Hypothalamus (tissue), 51 donors: ENCODE results near the gene PPP1R1A.

Experiments
- DNase-seq, 51 donors: peaks; one replicate each; lab custom pipeline; 2025; lab: John Stamatoyannopoulos, UW

PPP1R1A gene

DNA sequence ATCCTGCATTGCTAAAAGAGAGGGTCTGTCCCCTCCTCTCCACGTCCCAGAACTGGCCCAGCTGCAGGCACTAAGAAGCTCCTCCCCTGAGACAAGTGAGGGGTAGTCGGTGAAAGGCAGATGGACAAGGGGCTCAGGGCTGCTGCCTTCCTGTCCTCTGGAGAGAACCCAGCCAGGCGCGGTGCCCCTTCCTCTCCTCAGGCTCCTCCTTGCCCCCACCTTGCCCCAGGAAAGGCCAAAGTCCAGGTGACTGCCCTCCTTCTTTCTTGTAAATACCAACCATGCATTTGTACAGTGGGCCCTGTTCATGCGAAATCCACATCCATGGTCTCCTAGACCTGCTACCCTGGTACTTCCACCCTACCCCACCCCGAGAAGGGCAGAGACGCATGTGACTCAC lies 9.7 kb downstream of the PPP1R1A start:
- DNase-seq = no peak

DNA sequence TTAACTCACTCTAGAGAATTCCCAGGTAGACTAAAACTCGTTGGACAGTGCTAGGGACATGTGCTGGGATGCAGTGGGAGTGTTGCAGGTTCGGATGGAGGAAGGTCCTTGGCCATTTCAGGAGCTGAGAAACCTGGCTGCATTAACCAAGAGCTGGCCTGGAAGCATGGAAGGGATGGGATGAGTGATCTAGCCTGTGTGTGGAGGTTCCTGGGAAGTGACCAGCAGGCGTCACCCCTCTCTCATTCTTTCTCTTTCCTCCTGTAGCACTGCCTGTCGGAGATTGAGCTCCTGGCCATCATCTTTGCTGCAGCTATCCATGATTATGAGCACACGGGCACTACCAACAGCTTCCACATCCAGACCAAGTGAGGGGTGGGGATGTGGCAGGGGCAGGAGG lies 15.6 kb downstream of the PPP1R1A start:
- DNase-seq = no peak

DNA sequence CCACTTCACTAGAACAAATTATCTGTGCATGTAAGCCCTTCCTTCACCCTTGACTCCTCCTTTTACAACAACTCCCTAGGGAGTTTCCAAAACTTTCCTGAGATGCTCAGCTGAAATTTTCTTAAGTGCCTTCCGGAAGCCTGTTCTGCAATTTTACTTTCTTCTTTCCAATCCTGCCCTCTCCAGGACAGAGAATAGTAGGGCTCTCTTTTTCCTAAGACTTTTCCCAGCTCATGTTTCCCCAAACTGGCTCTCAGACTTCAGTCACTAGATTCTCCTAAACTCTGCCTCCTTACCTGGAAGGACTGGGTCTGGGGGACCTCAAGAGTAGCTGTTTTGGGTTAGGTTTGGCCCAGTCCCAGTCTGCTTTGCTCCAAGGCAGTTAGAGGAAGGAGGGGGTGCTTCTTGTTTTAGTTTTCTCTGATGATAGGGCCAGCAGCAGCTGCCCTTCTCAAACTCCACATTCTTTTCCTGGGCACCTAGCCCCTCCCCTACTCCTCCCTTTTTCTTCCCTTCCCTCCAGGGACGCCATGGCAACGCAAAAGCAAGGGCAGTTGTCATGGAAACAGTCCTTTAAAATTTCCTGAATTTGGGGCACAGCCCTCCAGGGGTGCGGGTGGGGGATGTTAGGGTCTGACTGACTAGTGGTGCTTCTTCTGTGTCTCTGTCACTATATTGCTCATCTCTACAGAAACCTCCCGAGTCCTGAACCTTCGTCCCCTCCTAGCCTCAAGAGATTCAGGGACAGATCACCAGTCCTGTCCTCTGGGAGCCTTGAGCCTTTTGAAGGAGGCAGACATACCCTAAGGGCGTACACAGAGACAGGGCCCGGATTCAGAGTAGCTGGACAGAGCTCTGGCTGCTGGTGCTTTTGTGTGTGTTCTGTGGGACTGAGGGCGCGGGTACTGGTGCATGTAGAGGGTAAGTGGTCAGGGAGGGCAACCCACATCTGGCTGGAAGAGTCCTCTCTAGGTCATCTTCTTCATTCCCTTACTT lies 17.0 kb downstream of the PPP1R1A start:
- peak in 4 of 51 donors; percentile 3 to 38 (median 24) for DNase-seq

DNA sequence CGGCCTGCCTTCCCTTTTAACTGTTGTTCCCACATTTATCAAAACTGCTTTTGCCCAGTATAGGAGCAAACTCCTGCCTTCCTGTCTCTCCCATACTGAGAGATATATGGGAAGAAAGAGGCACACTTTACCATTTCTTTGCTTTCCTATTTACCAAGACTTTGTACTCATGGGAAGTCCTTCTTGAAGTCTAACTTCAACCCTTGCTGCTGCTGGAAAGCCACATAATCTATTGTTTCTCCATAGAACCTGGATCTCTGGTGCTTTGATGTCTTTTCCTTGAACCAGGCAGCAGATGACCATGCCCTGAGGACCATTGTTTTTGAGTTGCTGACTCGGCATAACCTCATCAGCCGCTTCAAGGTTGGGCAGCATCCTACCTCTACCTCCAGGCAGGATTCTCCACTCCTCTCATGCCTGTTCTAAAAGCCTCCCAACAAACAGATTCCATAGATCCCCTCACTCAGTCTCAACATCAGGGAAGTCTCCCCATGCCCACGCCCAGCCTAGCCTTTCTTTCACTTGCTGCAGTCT lies 18.4 kb downstream of the PPP1R1A start:
- no peak for DNase-seq

DNA sequence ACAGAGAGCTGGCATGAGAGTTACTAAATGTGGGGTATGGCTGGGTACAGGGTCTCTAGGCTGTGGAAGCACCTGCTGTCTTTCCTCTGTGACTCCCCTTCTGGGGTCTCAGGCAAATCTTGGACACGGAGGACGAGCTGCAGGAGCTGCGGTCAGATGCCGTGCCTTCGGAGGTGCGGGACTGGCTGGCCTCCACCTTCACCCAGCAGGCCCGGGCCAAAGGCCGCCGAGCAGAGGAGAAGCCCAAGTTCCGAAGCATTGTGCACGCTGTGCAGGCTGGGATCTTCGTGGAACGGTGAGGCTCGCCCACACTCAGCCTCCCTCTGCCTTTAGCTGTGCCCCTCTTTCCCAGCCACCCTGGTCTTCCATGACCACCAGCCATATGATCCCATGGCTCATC lies 19.4 kb downstream of the PPP1R1A start:
- no peak for DNase-seq

DNA sequence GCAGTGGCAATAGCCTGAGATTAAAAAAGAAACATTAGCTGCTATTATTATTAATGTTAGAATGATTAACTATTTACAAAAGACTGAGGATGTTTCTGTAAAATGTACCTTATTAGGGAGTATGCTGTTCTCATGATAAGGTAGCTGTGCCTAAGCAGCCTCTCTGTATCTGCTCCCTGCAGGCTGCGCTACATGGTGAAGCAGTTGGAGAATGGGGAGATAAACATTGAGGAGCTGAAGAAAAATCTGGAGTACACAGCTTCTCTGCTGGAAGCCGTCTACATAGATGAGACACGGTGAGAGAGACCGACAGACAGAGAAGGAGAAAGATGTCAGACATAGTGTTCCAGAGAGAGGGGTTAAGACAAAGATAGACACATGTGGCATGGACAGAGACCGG lies 21.7 kb downstream of the PPP1R1A start:
- DNase-seq = no peak

DNA sequence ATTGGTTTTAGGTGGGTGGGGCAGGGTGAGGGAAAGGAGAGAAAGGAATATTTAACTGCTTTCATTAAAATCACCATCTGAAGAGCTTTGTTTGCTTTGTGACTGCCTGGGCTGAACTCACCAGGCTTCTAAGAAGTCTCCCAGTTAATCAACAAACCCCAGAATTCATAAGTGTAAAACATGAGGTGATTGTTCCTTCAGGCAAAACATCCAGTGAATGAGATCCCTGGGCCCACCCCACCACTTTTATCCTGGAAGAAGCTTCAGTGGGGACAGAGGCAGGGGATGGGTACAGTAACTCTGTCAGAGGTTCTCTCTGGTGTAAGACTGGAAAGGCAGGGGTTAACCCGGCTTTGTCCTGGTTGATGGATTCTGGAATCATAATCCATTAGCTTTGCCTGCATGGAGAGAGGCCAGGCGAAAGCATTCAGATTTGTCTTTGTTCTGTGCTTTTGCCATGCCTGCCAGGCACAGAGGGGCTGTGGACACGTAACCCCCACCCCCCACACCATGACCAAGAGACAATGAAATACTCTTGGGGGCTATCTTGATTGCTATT lies 22.4 kb downstream of the PPP1R1A start:
- no peak for DNase-seq

DNA sequence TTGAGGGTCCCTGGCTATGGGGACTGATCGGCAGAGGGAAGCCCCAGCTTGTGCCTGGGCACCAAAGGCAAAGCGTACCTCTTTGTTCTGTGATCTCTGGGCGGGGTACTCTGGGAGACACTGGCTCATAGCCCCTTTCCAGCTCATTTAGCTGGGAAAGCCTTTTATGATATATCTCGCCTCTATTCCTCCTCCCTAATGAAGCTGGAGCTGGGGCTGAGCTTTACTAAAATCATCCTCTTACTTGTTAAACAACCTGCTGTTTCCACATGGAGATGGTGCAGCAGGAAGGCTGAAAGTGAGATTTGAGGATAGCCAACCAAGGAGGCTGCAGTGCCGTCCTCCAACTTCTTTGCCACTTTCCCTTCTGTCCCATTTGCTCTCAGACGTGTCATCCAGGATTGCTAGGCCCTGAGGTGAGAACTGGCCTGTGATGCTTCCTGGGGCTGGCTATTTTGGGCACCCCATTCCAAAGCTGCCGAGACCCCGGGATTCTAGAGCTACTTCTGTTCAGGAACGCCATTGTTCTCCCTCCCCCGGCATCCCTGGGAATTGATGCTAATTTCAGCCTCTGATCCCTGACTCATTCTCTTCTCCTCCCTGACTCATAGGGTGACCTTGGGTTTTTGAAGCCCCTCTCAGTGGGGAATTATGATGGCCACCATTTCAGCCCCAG lies 23.0 kb downstream of the PPP1R1A start:
- peak in 1 of 51 donors; percentile 38 for DNase-seq

DNA sequence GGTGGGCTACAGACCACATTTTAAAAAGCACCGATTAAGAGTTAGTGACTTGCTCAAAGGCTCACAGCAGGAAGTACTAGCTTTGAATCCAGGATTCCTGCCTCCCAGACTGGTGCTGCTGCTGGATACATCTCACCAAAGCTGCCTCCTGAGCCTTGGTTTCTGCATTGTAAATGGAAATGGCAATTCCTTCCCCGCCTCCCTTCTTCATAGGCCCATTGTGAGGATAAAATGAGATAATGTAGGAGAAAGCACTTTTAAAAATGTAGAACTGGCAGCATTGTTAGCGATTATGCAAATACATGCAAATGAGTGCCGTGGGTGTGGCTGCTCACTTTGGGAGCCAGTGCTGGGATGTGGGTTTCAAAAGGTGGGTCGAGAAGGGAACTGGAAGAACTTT lies 23.7 kb downstream of the PPP1R1A start:
- DNase-seq = peak in 1 of 51 donors; percentile 40

DNA sequence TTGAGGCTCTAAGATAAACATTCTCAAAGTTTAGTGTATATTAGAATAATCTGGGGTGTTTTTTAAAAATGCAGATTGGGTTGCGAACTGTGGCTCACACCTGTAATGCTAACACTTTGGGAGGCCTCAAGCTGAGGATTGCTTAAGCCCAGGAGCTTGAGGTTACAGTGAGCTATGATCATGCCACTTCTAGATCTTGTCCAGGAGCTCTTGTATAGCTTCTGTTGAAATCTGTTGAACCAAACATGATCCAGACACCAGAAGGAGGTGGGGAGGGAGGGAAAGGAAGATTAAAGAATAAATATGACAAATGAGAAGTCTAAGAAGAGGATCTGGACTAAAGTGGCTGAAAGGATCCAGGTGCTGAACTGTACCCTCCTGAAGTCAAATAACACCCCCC lies 24.7 kb downstream of the PPP1R1A start:
- no peak for DNase-seq

DNA sequence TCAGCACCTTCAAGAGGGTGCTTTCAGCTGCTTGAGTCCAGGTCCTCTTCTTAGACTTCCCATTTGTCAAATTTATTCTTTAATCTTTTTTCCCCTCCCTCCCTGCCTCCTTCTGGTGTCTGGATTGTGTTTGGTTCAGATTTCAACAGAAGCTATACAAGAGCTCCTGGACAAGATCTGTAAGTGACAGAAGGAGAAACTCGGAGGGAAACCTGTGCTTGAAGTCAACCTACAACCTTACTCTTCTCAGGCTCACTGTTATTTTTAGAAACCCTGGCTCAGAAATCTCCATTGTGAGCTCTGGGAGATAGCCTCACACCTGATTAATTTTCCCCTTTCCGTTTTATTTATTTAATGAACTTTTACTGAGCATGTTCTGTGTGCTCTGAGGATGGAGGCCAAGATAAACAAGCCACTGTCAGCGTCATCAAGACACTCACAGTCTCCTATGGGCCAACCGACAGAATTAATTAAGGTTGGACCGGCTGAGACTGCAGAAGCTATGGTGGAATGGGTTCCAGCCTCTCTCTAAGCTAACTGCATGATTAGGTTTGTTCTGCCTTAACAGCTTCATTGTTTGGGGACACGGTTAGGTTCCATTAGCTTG lies 25.6 kb downstream of the PPP1R1A start:
- DNase-seq = no peak

DNA sequence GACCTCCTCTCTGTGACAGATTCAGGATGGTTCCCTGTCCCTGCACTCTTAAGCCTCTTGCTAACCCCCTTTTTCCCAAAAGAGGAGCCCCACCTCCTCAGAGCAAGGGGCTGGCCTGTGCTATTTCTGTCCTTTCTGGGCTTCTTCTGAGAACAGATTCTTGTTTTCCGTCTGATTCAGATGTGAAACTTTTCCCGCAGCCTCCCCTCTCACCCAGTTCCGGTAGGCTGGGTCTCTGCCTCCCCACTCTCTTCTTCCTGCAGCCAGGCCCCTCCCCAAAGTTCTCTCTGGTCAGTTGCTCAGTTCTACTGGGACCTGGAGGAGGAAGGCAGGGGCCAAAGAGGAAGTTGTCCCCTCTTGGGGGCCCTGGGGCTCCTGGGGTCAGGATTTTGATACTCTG lies 27.3 kb downstream of the PPP1R1A start:
- peak in 16 of 51 donors; percentile 7 to 26 (median 16) for DNase-seq

DNA sequence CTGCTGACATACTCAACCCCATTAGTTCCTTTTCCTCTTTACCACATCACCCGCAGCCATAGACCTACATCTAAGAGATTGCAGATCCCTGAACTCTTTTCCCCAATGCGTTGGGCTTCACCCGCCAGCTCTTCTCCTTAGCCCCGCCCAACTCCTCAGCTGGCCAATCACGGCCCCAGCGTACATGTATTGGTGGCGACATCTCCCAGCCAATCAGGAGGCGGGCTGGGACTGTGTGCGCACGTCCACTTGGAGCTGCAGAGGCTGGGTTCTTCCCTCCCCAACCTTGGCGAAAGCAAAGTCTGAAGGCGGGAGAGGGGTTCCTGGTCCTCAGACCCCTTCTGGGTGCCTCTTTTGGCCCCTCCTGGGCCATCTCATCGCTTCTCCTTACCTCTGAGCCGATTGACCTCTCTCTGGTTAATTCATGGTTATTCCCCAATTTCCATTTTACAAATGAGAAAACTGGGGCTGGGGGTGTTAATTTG lies 28.0 kb downstream of the PPP1R1A start:
- DNase-seq = peak; percentile 18 to 95 (median 84)

DNA sequence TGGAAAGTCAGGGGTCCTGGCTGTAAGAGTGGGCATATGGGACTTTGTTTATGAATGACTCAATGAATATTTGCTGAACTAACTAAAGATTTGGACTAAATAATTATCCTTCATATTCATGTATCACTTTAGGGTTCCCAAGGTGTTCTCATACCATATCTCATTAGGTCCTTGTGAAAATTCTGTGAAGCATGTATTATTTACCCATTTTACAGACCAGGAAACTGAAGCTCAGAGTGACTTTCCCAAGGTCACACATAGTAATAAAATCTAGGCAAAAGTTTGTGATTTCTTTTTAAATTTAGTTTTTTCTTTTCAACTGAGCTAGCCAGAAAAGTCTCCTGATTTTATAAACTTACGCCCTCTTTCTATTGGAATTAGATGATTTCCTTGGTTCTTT lies 29.7 kb downstream of the PPP1R1A start:
- no peak for DNase-seq

DNA sequence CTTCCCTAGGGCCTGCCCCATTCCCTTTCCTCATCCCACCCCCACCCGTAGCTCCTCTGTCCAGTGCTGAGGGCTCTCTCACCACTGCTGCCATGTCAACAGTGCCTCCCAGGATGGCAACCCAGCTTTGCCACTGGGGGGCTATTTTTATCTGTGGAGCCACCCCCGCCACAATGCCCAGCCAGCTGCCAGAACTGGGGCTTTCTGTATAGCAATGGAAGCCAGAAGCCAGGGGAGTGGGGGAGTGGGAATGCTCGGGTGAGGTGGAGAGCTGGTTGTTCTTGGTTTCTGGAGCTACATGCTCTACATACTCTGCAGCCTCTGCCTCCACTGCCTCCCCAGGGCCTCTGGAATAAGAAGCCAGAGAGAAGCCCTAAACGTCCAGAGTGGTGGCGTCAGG lies 30.1 kb downstream of the PPP1R1A start:
- no peak for DNase-seq

DNA sequence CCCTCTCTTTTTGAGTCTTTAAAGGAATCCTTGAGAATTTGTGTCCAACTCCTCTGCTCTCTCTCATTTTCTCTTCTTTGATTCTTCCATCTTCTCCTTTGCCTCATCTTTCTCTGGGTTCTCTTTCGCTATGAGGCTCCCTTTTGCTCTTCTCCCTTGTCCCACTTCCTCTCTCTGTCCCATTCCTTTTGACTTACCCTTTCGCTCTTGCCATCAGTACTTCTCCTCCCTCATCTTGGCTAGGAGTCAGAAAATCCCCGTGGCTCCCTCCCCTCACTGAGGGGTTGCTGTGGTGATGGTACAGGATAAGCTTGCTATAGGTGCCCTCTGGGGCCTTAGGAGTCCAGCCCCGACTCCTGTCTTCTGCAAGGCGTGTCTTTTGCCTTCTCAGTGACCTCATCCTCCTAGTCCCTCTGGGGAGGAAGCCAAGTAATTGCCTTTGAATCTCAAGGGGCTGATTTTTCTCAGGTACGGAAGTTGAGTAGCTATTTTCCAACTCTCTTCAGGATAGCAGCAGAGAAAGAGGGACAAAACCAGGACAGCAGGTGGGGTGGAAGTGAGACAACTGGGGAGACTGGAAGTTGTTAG lies 32.7 kb downstream of the PPP1R1A start:
- DNase-seq = no peak

DNA sequence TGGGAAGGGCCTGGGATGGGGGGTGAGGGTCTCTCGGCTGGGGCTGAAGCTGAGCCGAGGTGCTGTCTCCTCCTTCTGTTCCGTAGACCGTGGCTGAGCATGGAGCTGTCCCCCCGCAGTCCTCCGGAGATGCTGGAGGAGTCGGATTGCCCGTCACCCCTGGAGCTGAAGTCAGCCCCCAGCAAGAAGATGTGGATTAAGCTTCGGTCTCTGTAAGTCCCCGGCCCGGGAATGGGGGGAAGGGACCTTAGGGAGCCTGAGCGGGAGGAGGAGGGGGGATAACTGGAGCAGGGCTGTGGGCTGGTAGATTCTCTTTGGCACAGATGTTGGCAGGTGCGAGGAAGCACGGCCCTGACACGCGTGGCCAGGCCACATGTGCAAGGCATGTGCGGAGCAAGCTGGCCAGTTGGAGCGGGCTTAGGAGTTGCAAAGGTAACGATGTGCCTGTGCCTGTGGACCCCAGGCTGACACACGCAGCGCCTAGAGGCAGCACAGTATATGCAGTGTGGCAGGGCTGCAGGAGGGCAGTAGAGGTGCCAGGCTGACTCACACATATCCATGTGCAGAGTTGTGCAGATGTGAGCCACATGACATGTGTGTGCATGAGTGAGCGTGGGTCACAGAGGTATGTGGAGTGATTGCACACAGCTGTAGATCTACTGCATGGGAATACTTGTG lies 38.5 kb downstream of the PPP1R1A start:
- peak in 8 of 51 donors; percentile 11 to 60 (median 36) for DNase-seq

DNA sequence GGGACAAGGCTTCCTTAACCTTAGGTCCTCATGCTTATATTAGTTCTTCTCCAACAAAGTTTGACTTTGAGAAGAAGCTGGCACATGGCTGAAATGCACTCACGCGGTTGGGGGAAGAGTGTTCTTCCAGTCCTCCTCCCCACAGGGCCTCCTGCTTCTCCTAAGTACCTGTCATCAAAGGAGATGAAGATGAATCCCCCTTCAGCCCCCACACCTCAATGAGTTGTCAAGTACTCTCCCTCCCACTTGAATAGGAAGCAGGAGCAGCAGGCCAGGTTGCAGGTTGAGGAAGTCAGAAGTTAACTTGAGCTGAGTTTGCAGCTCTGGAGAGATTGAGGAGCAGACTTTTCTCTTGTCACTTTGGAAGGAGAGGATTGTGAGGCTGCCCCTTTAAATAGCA lies 41.9 kb downstream of the PPP1R1A start:
- DNase-seq = peak in 1 of 51 donors; percentile 57

DNA sequence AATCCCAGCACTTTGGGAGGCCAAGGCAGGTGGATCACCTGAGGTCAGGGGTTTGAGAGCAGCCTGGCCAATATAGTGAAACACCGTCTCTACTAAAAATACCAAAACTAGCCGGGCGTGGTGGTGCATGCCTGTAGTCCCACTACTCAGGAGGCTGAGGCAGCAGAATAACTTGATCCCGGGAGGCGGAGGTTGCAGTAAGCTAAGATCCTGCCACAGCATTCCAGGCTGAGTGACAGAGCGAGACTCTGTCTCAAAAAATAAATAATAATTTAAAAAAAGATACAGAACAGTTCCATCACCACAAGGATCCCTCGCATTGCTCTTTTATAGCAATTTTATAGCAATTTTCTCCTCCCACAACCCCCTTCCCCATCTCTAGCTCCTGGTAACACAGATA lies 43.7 kb downstream of the PPP1R1A start:
- no peak for DNase-seq

DNA sequence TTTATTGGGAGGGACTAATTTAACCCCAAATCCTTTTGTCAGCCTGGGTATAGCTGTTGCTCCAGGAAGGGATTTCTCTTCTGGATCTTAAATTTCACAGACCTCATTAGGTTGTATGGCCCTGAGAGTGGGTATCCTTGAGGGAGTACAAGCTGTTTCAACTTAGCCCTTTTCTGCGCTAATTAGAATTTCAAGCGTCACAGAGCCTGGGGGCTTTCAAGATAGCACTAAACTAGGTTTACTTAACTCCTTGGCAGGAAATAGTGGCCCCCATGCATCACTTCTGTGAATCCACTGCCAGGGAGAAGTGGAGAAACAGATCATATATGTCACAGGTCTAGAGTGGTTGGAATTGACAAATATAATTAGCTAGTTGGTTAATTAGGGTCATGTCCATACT lies 44.9 kb downstream of the PPP1R1A start:
- no peak for DNase-seq
